GM06990 (cell line): ENCODE measurements around the gene SDK1.
"Not testable (repeated sequence)": the region's sequence is repeated elsewhere in the genome, so short reads cannot be mapped to it uniquely, and the experiment has no call there.

Source experiments
- DNase-seq: peaks from one replicate; pipeline ENCODE4 v3.0.0-alpha.2; 2011; ENCODE audit not compliant: insufficient read length; ENCODE audit errors: extremely low read depth
- H3K27me3 ChIP-seq: replicated peaks from 2 replicates; pipeline ENCODE4 v1.6.0; 2011; ENCODE audit warnings: low read length; ENCODE audit not compliant: control insufficient read depth, insufficient read depth
- H3K36me3 ChIP-seq: 2 replicates; pipeline ENCODE4 v1.5.1; 2011; ENCODE audit warnings: low read length; ENCODE audit not compliant: control insufficient read depth, insufficient read depth
- H3K4me3 ChIP-seq: replicated peaks from 2 replicates; pipeline ENCODE4 v1.5.1; 2011; ENCODE audit warnings: low read depth, mild to moderate bottlenecking, control low read depth, low read length
- CTCF ChIP-seq: IDR thresholded peaks from 2 replicates; pipeline ENCODE4 v1.5.1; 2011; ENCODE audit warnings: low read length, control low read depth, mild to moderate bottlenecking, inconsistent platforms; ENCODE audit not compliant: insufficient read depth, poor library complexity, severe bottlenecking

Gene SDK1

DNA sequence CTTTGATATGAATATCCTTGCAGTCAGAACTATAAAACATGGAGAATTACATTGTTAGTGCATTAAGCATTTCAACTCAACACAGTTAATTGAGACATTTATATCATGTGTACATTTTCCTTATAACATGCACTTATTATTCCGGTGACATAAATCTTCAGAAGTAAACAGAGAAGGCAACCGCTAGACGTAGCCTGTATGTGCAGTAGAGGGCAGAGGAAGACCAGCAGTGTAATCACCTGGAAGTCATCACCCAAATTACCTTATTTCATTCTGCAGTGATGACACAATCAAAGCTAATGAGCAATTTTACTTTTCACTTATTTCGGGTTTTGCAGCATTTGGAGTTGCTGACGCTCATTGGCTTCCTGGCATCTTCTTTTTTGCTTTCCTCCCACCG lies 394.6 kb downstream of the SDK1 start:
- no peak for TF ChIP-seq CTCF
- H3K27me3 ChIP-seq, result no peaks in the 10 kb centered on the region
- no peak overlapping the region for H3K4me3 ChIP-seq
- DNase-seq, result no peak
- H3K36me3 ChIP-seq, result no peaks in the 10 kb centered on the region

DNA sequence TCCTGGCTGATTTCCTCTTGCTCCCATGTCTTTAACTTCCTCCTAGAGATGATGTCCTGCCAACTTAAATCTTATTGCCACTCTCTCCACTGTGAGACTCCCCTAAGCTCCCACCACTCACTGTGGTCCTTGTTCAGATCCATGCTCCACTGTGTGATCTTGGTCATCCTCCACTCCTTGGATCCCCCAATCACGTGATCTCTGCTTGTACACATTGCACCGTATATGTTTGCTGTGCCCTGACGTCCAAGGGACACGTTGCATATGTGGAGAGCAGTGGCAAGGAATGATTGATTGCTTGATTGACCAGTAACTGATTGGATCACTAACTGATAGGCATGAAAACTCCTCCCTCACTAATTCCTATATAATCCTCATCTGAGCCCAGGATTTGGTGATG lies 395.1 kb downstream of the SDK1 start:
- TF ChIP-seq CTCF, result no peak
- H3K4me3 ChIP-seq, result no peak overlapping the region

GRCh38 chr7:3697472-3697871 lies 396.4 kb downstream of the SDK1 start:
- DNase-seq, result no peak
- H3K27me3 ChIP-seq, result no peaks in the 10 kb centered on the region
- no peak overlapping the region for H3K4me3 ChIP-seq
- TF ChIP-seq CTCF, result no peak
- no peaks in the 10 kb centered on the region for H3K36me3 ChIP-seq

More for the DNA sequence above, 395.1 kb downstream of the SDK1 start:
- Histone ChIP-seq H3K27me3 (no peaks in the 10 kb centered on the region), H3K36me3 (no peaks in the 10 kb centered on the region)
- no peak for DNase-seq

GRCh38 chr7:3705258-3705657 lies 404.2 kb downstream of the SDK1 start:
- TF ChIP-seq CTCF, result no peak
- Histone ChIP-seq H3K4me3 (no peak overlapping the region), H3K27me3 (no peaks in the 10 kb centered on the region), H3K36me3 (no peaks in the 10 kb centered on the region)
- no peak for DNase-seq

DNA sequence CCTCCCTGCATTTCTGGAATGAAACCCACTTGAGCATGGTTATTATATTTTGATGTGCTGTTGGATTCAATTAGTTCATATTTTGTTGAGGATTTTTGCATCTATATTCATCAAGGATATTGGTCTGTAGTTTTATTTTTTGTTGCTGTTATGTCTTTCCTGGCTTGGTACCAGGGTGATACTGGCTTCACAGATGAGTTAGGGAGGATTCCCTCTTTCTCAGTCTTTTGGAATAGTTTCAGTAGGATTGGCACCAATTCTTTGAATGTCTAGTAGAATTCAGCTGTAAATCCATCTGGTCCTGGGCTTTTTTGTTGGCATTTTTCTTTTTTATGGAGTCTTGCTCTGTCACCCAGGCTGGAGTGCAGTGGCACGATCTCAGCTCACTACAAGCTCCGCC lies 405.0 kb downstream of the SDK1 start:
- H3K27me3 ChIP-seq, H3K36me3 ChIP-seq, H3K4me3 ChIP-seq, DNase-seq: not testable (repeated sequence)

DNA sequence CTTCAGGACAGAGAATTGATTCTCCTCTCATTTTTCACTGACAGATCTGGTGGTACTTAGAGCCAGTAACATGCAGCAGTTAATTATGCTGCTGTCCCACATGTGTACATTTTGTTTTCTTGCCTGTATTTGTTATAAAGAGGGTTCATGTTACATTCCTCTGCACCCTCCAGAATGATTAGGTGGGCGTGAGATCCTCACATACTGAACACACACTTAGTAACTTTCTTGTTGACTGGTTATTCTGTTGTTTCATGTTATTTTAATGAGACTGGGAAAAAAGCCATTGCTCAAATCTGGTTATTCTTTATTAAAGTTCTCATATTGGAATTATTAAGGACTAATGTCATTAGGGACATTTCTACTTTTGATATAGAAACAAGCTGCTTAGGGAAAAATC lies 409.1 kb downstream of the SDK1 start:
- no peaks in the 10 kb centered on the region for H3K36me3 ChIP-seq
- no peak for DNase-seq
- no peak for TF ChIP-seq CTCF
- no peaks in the 10 kb centered on the region for H3K27me3 ChIP-seq
- H3K4me3 ChIP-seq, result no peak overlapping the region
